ENCODE measurements around the gene RMI1. TPM values are rescaled to one million over a fixed set of nuclear protein-coding genes. Genes with fewer than 3 reads are reported as not detected.
A peak's percentile ranks its signal among the peaks of the same experiment; 100 is the strongest.

RMI1 gene
- total and polyA plus RNA-seq, 2 donors (not counting 3 experiments of a cell fraction or from before 2014, with no cell fraction given) = 1.1 to 11.5 TPM

Small RNA genes lying within 50 kb of the gene (microRNA-seq; reads per million reads assigned to microRNA genes)
- 110 reads per million, percentile 57 among the genes with 10 or more reads in this experiment for gene MIR7-1 (ENCODE audit: borderline number of aligned reads, borderline replicate concordance)

Small RNA genes lying within 50 kb of the gene (small RNA-seq; reads per million reads assigned to genes)
- not detected for gene RF00019 (ENCODE audit: insufficient read depth, insufficient read length, low read depth, low replicate concordance)

Other genes with a start within 250 kb of the RMI1 start
- 2.5 and 2.6 TPM in 2 replicates for gene GKAP1, start 163.0 kb upstream of the RMI1 start, total RNA-seq
- gene GKAP1, start 163.0 kb upstream of the RMI1 start, polyA plus RNA-seq = 0.51 and 1.3 TPM in 2 replicates
- gene KIF27, start 59.4 kb upstream of the RMI1 start, total RNA-seq = 3.2 and 3.5 TPM in 2 replicates
- 0.16 and 0.28 TPM in 2 replicates for gene KIF27, start 59.4 kb upstream of the RMI1 start, polyA plus RNA-seq
- gene HNRNPK, start 590 bp upstream of the RMI1 start, total RNA-seq = 653 and 663 TPM in 2 replicates
- gene HNRNPK, start 590 bp upstream of the RMI1 start, polyA plus RNA-seq = 341 and 399 TPM in 2 replicates

All from endothelial cell of umbilical vein (primary cell).